Upper lobe of left lung (tissue), 4 donors: ENCODE results near the gene PRELP.

Source experiments
- CTCF ChIP-seq, 6 experiments: fragments of 450-650 bp in 4 of 6; fragments of 200-600 bp in 2 of 6; sonication (generic) in 2 of 6; IDR thresholded peaks; one replicate each; pipeline ENCODE4 v1.5.1; 2016 to 2019; ENCODE audit warnings: antibody characterized with exemption in 6 of 6
- EP300 ChIP-seq, 4 donors: sonication (generic); formaldehyde crosslinking; IDR thresholded peaks; one replicate each; pipeline ENCODE4 v1.5.1; 2017; ENCODE audit warnings: antibody characterized with exemption in 4 of 4, control low read depth in 2 of 4
- POLR2A ChIP-seq, 4 donors: fragments of 450-650 bp; IDR thresholded peaks; one replicate each; pipeline ENCODE4 v1.5.1; 2016 to 2017; ENCODE audit warnings: antibody characterized with exemption in 4 of 4, mild to moderate bottlenecking in 2 of 4

GRCh38 chr1:203516906-203517305 lies 41.3 kb downstream of the PRELP start:
- no peak for TF ChIP-seq POLR2A (IDR thresholded peaks at IDR 0.05)
- no peak for TF ChIP-seq CTCF (IDR thresholded peaks at IDR 0.05)
- no peak for TF ChIP-seq EP300 (IDR thresholded peaks at IDR 0.05)
